ENCODE results near the gene OR1N2.
"Not testable (repeated sequence)": the region's sequence is repeated elsewhere in the genome, so short reads cannot be mapped to it uniquely, and the experiment has no call there.

The OR1N2 gene

GRCh38 chr9:122552812-122553211 lies at the start of gene OR1N2:
TSS of gene OR1N2 (plus strand) at chr9:122553112. CDS start at chr9:122553212, 100 bp downstream.
- no peak for DNase-seq (ENCODE audit: low read depth)

- DNase-seq (ENCODE audit: low read depth) = no peak
These were observed 45.9 kb upstream of the OR1N2 start for GRCh38 chr9:122506964-122507363.

GRCh38 chr9:122510502-122510901 lies 42.4 kb upstream of the OR1N2 start, which contains the start of gene OR1J2:
TSS of gene OR1J2 (plus strand) at chr9:122510802. CDS start at chr9:122510802, 0 bp downstream.
- no peak for DNase-seq (ENCODE audit: low read depth)

- no peak for DNase-seq (ENCODE audit: low read depth)
These were observed 34.7 kb upstream of the OR1N2 start for GRCh38 chr9:122518226-122518625.

GRCh38 chr9:122518841-122519240 lies 34.1 kb upstream of the OR1N2 start, which contains the start of gene OR1J4:
TSS of gene OR1J4 (plus strand) at chr9:122519141. CDS start at chr9:122519141, 0 bp downstream.
- DNase-seq (ENCODE audit: low read depth) = no peak

GRCh38 chr9:122519376-122519775 lies 33.5 kb upstream of the OR1N2 start:
- no peak for DNase-seq (ENCODE audit: low read depth)

- DNase-seq (ENCODE audit: low read depth) = no peak
These were observed 26.3 kb upstream of the OR1N2 start for GRCh38 chr9:122526602-122527001.

- no peak for DNase-seq (ENCODE audit: low read depth)
These were observed 25.7 kb upstream of the OR1N2 start, which contains the start of gene OR1N1 for GRCh38 chr9:122527193-122527592. TSS of gene OR1N1 (minus strand) at chr9:122527293. CDS start at chr9:122527293, 0 bp downstream.

GRCh38 chr9:122531157-122531556 lies 21.8 kb upstream of the OR1N2 start:
- DNase-seq (ENCODE audit: low read depth) = not testable (repeated sequence)

- peak; percentile 8 for DNase-seq (ENCODE audit: low read depth)
These were observed 16.8 kb upstream of the OR1N2 start for GRCh38 chr9:122536134-122536533.

GRCh38 chr9:122537066-122537465 lies 15.8 kb upstream of the OR1N2 start:
- not testable (repeated sequence) for DNase-seq (ENCODE audit: low read depth)

GRCh38 chr9:122538757-122539156 lies 14.2 kb upstream of the OR1N2 start:
- no peak for DNase-seq (ENCODE audit: low read depth)

GRCh38 chr9:122546196-122546595 lies 6.7 kb upstream of the OR1N2 start:
- DNase-seq (ENCODE audit: low read depth) = no peak

- DNase-seq (ENCODE audit: low read depth) = no peak
These were observed 1.5 kb upstream of the OR1N2 start for GRCh38 chr9:122551371-122551770.

GRCh38 chr9:122561446-122561845 lies 8.5 kb downstream of the OR1N2 start:
- DNase-seq (ENCODE audit: low read depth) = no peak

- DNase-seq (ENCODE audit: low read depth) = no peak
These were observed 9.3 kb downstream of the OR1N2 start for GRCh38 chr9:122562134-122562760.

GRCh38 chr9:122567901-122568300 lies 15.0 kb downstream of the OR1N2 start:
- no peak for DNase-seq (ENCODE audit: low read depth)

- DNase-seq (ENCODE audit: low read depth) = peak; percentile 5
These were observed 19.5 kb downstream of the OR1N2 start for GRCh38 chr9:122572456-122572855.

- no peak for DNase-seq (ENCODE audit: low read depth)
These were observed 27.0 kb downstream of the OR1N2 start for GRCh38 chr9:122579874-122580273.

GRCh38 chr9:122580360-122580759 lies 27.4 kb downstream of the OR1N2 start:
- DNase-seq (ENCODE audit: low read depth) = peak; percentile 56

- not testable (repeated sequence) for DNase-seq (ENCODE audit: low read depth)
These were observed 30.4 kb downstream of the OR1N2 start, which contains the start of gene OR1L8 for GRCh38 chr9:122583284-122583683. TSS of gene OR1L8 (minus strand) at chr9:122583384. CDS start at chr9:122568477, 14,907 bp downstream.
